ENCODE data around the gene MAPKAPK3.

DNA sequence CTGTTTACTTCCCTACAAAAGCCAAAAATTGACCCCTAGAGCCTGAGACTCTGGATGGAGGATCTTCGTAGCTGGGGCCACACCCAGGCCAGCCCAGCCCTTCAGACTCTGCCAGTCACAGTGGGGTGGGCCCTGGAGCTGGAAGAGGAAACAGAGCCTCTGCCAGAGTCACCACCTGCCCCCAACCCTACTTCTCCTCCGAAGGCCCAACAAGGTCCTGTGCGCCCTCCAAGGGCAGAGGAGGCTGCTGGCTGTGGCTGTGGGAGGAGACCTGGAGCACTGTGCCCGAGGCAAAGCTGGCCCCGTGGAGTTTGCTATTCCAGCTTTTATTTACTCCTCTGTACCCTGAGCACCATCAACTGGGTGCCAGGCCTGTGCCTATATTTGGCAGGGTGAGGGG lies 24.4 kb upstream of the MAPKAPK3 start:
- TF ChIP-seq CREB1 (IDR thresholded peaks at IDR 0.05; ENCODE audit: low read depth) (no peak), YY1 (IDR thresholded peaks at IDR 0.05; ENCODE audit: low read depth) (no peak), FOXM1 (IDR thresholded peaks at IDR 0.05; ENCODE audit: borderline replicate concordance, low read depth) (no peak), REST (IDR thresholded peaks at IDR 0.05; ENCODE audit: low read depth) (no peak), TAF1 (IDR thresholded peaks at IDR 0.05; ENCODE audit: low read depth) (no peak), TEAD4 (IDR thresholded peaks at IDR 0.05) (no peak), RAD21 (IDR thresholded peaks at IDR 0.05; ENCODE audit: low read depth) (no peak), MAX (IDR thresholded peaks at IDR 0.05) (no peak), EP300 (IDR thresholded peaks at IDR 0.05; ENCODE audit: borderline replicate concordance) (no peak)
